C4-2B (cell line): ENCODE data around the gene GTF3C5.

ENCODE experiments used
- CTCF ChIP-seq: fragments of 450-650 bp; conservative IDR thresholded peaks from 2 replicates; pipeline ENCODE4 v1.5.1; 2017; ENCODE audit warnings: mild to moderate bottlenecking
- ZFX ChIP-seq: fragments of 450-650 bp; IDR thresholded peaks from 2 replicates; pipeline ENCODE4 v1.6.1; 2017

- no peak for TF ChIP-seq CTCF
- TF ChIP-seq ZFX, result no peak
Observed at GRCh38 chr9:132995121-132995420, 35.7 kb upstream of the GTF3C5 start.
